ENCODE data around the gene SSNA1. TPM values are rescaled to one million over a fixed set of nuclear protein-coding genes. Genes with fewer than 3 reads are reported as not detected.

SSNA1 gene, protein sequence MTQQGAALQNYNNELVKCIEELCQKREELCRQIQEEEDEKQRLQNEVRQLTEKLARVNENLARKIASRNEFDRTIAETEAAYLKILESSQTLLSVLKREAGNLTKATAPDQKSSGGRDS
- polyA plus RNA-seq (2013, experiment 1 of 2) = 60.6 TPM
- 72.3 TPM for polyA plus RNA-seq (2013, experiment 2 of 2)

GRCh38 chr9:137188490-137189296 is at the start of gene SSNA1, which contains the start of gene ANAPC2:
Gene SSNA1, plus strand, starts transcription at chr9:137188676. Its CDS starts 51 bp downstream, at chr9:137188727.
Gene ANAPC2, minus strand, starts transcription at chr9:137188560. Its CDS starts 28 bp downstream, at chr9:137188532.
- Histone ChIP-seq H3K4me1 (ENCODE audit: insufficient read depth, low read length) (0 out of 2 replicates have a peak, but pooled peaks cover 3% of the 10 kb centered on the region), H3K27me3 (ENCODE audit: insufficient read depth, low read length) (no peaks in the 10 kb centered on the region), H3K36me3 (ENCODE audit: insufficient read depth, low read length) (peaks cover 29% of the 10 kb centered on the region), H3K9me3 (ENCODE audit: insufficient read depth, low read depth, low read length) (no peaks in the 10 kb centered on the region), H3K27ac (ENCODE audit: low read depth, low read length) (peak within 1 kb of the TSS; percentile 96; the same call in 1 of the 2 replicates), H3K9ac (ENCODE audit: low read depth, low read length) (peak within 1 kb of the TSS; percentile 81), H3K4me3 (ENCODE audit: low read length) (peak within 1 kb of the TSS; percentile 92)
- under 1% methylated on average over 98 of the region's 98 CpGs for WGBS

DNA sequence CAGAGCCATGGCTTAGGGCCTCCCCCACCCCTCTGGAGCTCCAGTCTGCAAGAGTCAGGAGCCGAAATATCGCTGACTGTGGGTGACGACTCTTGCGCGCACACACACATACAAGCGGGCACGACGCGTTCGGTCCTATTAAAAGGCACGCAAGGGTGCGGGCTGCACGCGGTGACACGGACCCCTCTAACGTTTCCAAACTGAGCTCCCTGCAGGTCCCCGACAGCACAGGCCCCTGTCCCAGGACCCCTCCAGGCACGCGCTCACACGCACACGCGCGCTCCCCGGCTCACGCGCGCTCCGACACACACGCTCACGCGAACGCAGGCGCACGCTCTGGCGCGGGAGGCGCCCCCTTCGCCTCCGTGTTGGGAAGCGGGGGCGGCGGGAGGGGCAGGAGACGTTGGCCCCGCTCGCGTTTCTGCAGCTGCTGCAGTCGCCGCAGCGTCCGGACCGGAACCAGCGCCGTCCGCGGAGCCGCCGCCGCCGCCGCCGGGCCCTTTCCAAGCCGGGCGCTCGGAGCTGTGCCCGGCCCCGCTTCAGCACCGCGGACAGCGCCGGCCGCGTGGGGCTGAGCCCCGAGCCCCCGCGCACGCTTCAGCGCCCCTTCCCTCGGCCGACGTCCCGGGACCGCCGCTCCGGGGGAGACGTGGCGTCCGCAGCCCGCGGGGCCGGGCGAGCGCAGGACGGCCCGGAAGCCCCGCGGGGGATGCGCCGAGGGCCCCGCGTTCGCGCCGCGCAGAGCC is 49.6 kb upstream of the SSNA1 start, which contains the start of gene GRIN1:
Gene GRIN1 (plus strand): TSS at position 433 of the 746 bp plus-strand sequence. CDS start 333 bp downstream, outside the sequence.
- H3K4me3 ChIP-seq (ENCODE audit: low read length) = peak within 1 kb of the TSS; percentile 28; the same call in 1 of the 2 replicates
- WGBS = 11% methylated on average over 104 of the region's 104 CpGs
- peaks cover 87% of the 10 kb centered on the region for H3K27me3 ChIP-seq (ENCODE audit: insufficient read depth, low read length)
- H3K4me1 ChIP-seq (ENCODE audit: insufficient read depth, low read length) = no peaks in the 10 kb centered on the region
- H3K27ac ChIP-seq (ENCODE audit: low read depth, low read length) = no peak within 1 kb of the TSS
- no peaks in the 10 kb centered on the region for H3K9me3 ChIP-seq (ENCODE audit: insufficient read depth, low read depth, low read length)
- H3K9ac ChIP-seq (ENCODE audit: low read depth, low read length) = no peak within 1 kb of the TSS
- no peaks in the 10 kb centered on the region for H3K36me3 ChIP-seq (ENCODE audit: insufficient read depth, low read length)

DNA sequence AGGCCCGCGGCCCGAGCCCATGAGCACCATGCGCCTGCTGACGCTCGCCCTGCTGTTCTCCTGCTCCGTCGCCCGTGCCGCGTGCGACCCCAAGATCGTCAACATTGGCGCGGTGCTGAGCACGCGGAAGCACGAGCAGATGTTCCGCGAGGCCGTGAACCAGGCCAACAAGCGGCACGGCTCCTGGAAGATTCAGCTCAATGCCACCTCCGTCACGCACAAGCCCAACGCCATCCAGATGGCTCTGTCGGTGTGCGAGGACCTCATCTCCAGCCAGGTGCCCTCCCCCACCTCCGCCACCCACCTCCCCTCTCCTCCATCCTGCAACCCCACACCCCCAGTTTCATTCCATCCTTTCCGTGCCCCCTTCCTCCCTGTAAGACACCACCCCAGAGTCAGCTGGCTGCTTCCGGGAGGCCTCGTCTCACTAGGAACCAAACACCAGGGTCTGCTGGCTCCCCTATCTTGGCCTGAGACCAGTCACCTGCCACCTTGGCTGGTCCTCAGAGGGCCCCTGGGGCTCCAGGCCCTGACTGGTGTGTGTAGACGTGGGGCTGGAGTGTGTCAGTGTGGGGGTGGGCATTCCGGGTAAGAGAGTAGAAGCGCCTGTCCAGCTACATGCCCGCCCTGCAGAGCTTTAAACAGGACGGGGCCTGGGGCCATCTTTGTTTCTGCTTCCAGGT is 48.9 kb upstream of the SSNA1 start:
- 39% methylated on average over 37 of the region's 37 CpGs for WGBS
- H3K27me3 ChIP-seq (ENCODE audit: insufficient read depth, low read length) = peaks cover 91% of the 10 kb centered on the region
- no peak overlapping the region for H3K27ac ChIP-seq (ENCODE audit: low read depth, low read length)
- no peak overlapping the region; the same call in 1 of the 2 replicates for H3K4me3 ChIP-seq (ENCODE audit: low read length)
- H3K4me1 ChIP-seq (ENCODE audit: insufficient read depth, low read length) = no peaks in the 10 kb centered on the region
- no peaks in the 10 kb centered on the region for H3K36me3 ChIP-seq (ENCODE audit: insufficient read depth, low read length)
- no peak overlapping the region for H3K9ac ChIP-seq (ENCODE audit: low read depth, low read length)
- no peaks in the 10 kb centered on the region for H3K9me3 ChIP-seq (ENCODE audit: insufficient read depth, low read depth, low read length)

DNA sequence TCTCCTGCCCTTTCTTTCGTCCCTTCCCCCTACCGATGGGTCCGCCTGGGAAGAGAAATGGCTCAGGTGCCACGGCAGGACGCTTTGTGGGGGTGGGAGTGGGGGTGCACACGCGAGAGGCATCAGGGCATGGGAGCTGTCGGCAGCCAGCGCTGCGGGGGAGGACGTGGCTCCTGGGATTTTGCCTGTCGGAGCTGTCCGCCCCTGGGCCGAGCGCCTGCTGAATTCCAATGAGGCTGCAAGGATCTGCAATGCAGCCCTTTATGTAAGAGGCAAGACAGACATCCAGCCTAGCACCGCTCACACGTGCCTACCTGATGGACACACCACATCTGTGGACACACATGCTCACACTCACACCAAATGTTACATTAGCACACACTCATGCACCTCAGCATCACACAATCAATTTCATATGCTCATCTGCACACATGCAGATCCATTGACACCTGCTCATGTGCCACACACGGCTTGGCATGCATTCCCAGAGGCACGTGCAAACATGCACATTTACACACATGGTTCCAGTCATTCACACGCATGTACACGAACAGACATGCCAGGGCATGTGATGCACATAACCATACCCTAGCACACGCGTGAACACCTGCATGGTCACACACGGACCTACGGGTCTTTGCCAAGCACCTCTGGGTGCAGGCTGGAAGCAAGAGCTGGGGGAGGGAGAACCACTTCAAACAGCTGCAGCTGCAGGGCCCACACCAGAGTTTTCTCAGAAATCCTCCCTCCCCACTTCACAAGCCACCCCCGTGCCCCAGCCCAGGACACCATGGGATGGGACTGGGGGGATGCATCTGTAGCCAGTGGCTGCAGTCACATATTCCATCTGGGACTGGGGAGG is 48.1 kb upstream of the SSNA1 start:
- WGBS = 63% methylated on average over 26 of the region's 26 CpGs
- H3K4me1 ChIP-seq (ENCODE audit: insufficient read depth, low read length) = no peaks in the 10 kb centered on the region
- no peaks in the 10 kb centered on the region for H3K36me3 ChIP-seq (ENCODE audit: insufficient read depth, low read length)
- no peak overlapping the region for H3K27ac ChIP-seq (ENCODE audit: low read depth, low read length)
- H3K9me3 ChIP-seq (ENCODE audit: insufficient read depth, low read depth, low read length) = no peaks in the 10 kb centered on the region
- H3K27me3 ChIP-seq (ENCODE audit: insufficient read depth, low read length) = peaks cover 86% of the 10 kb centered on the region
- H3K9ac ChIP-seq (ENCODE audit: low read depth, low read length) = no peak overlapping the region
- H3K4me3 ChIP-seq (ENCODE audit: low read length) = no peak overlapping the region

DNA sequence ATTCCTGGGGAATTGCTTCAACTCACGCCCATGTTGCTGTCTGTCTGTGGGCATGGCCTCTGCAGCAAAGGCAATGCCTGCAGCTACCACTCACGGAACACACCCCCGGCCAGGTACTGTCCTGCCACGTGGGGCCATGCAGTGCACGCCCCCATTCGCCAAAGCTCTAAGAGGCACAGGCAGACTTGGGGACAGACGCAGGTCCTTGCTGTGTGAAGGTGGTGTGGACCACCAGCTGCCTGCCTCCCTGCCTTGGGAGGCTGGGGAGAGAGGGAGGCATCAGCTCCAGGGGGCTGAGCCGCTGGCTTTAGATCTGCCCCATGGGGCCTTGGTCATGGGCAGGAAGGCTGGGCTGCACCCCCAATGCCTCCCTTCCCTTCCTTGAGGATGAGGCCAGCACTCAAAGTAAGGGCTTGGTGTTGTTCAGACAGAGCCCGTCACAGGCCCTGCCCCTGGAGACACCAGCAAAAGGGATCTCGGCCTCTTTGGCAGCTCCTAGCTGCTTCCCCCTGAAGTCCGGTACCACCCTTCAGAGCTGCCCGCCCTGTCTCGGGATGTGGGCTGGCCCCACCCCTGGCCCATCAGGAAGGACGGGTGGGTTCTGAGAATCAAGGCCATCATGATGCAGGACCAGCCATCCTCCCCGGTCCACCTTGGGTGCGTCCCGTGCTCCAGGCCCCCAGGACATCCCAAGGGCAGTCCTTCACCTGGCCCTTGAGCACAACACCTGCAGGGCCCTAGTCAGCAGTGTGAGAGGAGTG is 47.2 kb upstream of the SSNA1 start:
- H3K9ac ChIP-seq (ENCODE audit: low read depth, low read length) = no peak overlapping the region
- H3K27me3 ChIP-seq (ENCODE audit: insufficient read depth, low read length) = peaks cover 86% of the 10 kb centered on the region
- H3K36me3 ChIP-seq (ENCODE audit: insufficient read depth, low read length) = no peaks in the 10 kb centered on the region
- H3K27ac ChIP-seq (ENCODE audit: low read depth, low read length) = no peak overlapping the region
- H3K4me3 ChIP-seq (ENCODE audit: low read length) = no peak overlapping the region
- no peaks in the 10 kb centered on the region for H3K4me1 ChIP-seq (ENCODE audit: insufficient read depth, low read length)
- H3K9me3 ChIP-seq (ENCODE audit: insufficient read depth, low read depth, low read length) = no peaks in the 10 kb centered on the region
- WGBS = 79% methylated on average over 17 of the region's 17 CpGs

- Histone ChIP-seq H3K4me1 (ENCODE audit: insufficient read depth, low read length) (no peaks in the 10 kb centered on the region), H3K4me3 (ENCODE audit: low read length) (no peak overlapping the region), H3K27me3 (ENCODE audit: insufficient read depth, low read length) (peaks cover 81% of the 10 kb centered on the region), H3K9ac (ENCODE audit: low read depth, low read length) (no peak overlapping the region), H3K9me3 (ENCODE audit: insufficient read depth, low read depth, low read length) (no peaks in the 10 kb centered on the region), H3K36me3 (ENCODE audit: insufficient read depth, low read length) (no peaks in the 10 kb centered on the region), H3K27ac (ENCODE audit: low read depth, low read length) (no peak overlapping the region)
- WGBS = 80% methylated on average over 24 of the region's 24 CpGs
These were observed 46.2 kb upstream of the SSNA1 start for GRCh38 chr9:137141976-137142936.

DNA sequence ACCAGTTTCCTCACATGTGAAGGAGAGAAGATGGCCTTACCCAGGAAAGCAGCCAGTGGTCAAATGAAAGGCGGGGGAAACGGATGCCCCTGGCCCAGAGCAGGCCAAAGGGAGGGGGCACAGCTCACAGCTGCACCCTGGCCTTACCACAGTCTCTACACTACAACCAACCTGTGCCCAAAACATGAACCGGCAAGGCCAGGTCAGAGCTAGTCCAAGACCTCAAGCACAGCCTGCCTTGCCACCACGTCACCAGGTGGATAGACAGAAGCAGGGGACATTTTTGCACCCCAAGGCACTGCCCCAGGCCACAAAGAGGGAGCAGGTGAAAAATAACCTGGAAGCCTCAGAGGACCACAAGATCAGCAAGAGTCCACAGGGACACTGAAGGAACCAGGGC is 45.0 kb upstream of the SSNA1 start:
- 55% methylated on average over 4 of the region's 4 CpGs for WGBS
- peaks cover 72% of the 10 kb centered on the region for H3K27me3 ChIP-seq (ENCODE audit: insufficient read depth, low read length)
- H3K4me1 ChIP-seq (ENCODE audit: insufficient read depth, low read length) = no peaks in the 10 kb centered on the region
- no peak overlapping the region for H3K27ac ChIP-seq (ENCODE audit: low read depth, low read length)
- H3K9me3 ChIP-seq (ENCODE audit: insufficient read depth, low read depth, low read length) = no peaks in the 10 kb centered on the region
- H3K9ac ChIP-seq (ENCODE audit: low read depth, low read length) = no peak overlapping the region
- no peak overlapping the region for H3K4me3 ChIP-seq (ENCODE audit: low read length)
- H3K36me3 ChIP-seq (ENCODE audit: insufficient read depth, low read length) = no peaks in the 10 kb centered on the region

- WGBS = 52% methylated on average over 49 of the region's 49 CpGs
- Histone ChIP-seq H3K27ac (ENCODE audit: low read depth, low read length) (no peak overlapping the region), H3K36me3 (ENCODE audit: insufficient read depth, low read length) (no peaks in the 10 kb centered on the region), H3K27me3 (ENCODE audit: insufficient read depth, low read length) (peaks cover 47% of the 10 kb centered on the region), H3K4me3 (ENCODE audit: low read length) (no peak overlapping the region), H3K9ac (ENCODE audit: low read depth, low read length) (no peak overlapping the region), H3K9me3 (ENCODE audit: insufficient read depth, low read depth, low read length) (no peaks in the 10 kb centered on the region), H3K4me1 (ENCODE audit: insufficient read depth, low read length) (no peaks in the 10 kb centered on the region)
These were observed 42.5 kb upstream of the SSNA1 start for GRCh38 chr9:137145731-137146526.

All from HUES64 (cell line).